Measurements from ENCODE around the gene LRRFIP2. TPM values are rescaled to one million over a fixed set of nuclear protein-coding genes. Genes with fewer than 3 reads are reported as not detected.

LRRFIP2 gene
- total and polyA plus RNA-seq, 2 donors from 2014 or later = 26.1 to 61.4 TPM

GRCh38 chr3:37217098-37217849 is 42.9 kb upstream of the LRRFIP2 start:
- no peaks in the 10 kb centered on the region for H3K4me1 ChIP-seq (ENCODE audit: control insufficient read depth in 2 of 3, insufficient read depth in 2 of 3, low read depth in 1 of 3, low read length in 3 of 3)
- no peak overlapping the region for H3K9ac ChIP-seq (ENCODE audit: low read length in 3 of 3)
- no peak for TF ChIP-seq CTCF (IDR thresholded peaks at IDR 0.05; ENCODE audit: borderline replicate concordance, extremely low read depth, insufficient read depth)
- no peaks in the 10 kb centered on the region for H3K27me3 ChIP-seq (ENCODE audit: control insufficient read depth, insufficient read depth, low read length)
- H3K4me3 ChIP-seq (ENCODE audit: low read length in 3 of 3) = no peak overlapping the region
- no peak for FAIRE-seq
- H3K36me3 ChIP-seq (ENCODE audit: control insufficient read depth in 2 of 3, insufficient read depth in 3 of 3, low read length in 3 of 3) = no peaks in the 10 kb centered on the region
- intact Hi-C loops (cut with DNase I) = no loop called here
- DNase-seq = no peak
- H3K27ac ChIP-seq (ENCODE audit: low read depth in 2 of 2, low read length in 2 of 2) = no peak overlapping the region
- H3K9me3 ChIP-seq (ENCODE audit: control insufficient read depth in 2 of 3, insufficient read depth in 1 of 3, low read length in 3 of 3) = no peaks in the 10 kb centered on the region

- H3K4me1 ChIP-seq (ENCODE audit: control insufficient read depth in 2 of 3, insufficient read depth in 2 of 3, low read depth in 1 of 3, low read length in 3 of 3) = no peaks in the 10 kb centered on the region
- DNase-seq = no peak
- H3K4me3 ChIP-seq (ENCODE audit: low read length in 3 of 3) = no peak overlapping the region
- no peaks in the 10 kb centered on the region for H3K36me3 ChIP-seq (ENCODE audit: control insufficient read depth in 2 of 3, insufficient read depth in 3 of 3, low read length in 3 of 3)
- no peak for TF ChIP-seq CTCF (IDR thresholded peaks at IDR 0.05; ENCODE audit: borderline replicate concordance, extremely low read depth, insufficient read depth)
- no peak for FAIRE-seq
- H3K27me3 ChIP-seq (ENCODE audit: control insufficient read depth, insufficient read depth, low read length) = no peaks in the 10 kb centered on the region
- no peaks in the 10 kb centered on the region for H3K9me3 ChIP-seq (ENCODE audit: control insufficient read depth in 2 of 3, insufficient read depth in 1 of 3, low read length in 3 of 3)
- H3K9ac ChIP-seq (ENCODE audit: low read length in 3 of 3) = no peak overlapping the region
- H3K27ac ChIP-seq (ENCODE audit: low read depth in 2 of 2, low read length in 2 of 2) = no peak overlapping the region
- intact Hi-C loops (cut with DNase I) = no loop called here
Observed at GRCh38 chr3:37216597-37217097, 42.3 kb upstream of the LRRFIP2 start.

- intact Hi-C loops (cut with DNase I) = no loop called here
Observed at GRCh38 chr3:37214076-37214475, 39.7 kb upstream of the LRRFIP2 start.

More at GRCh38 chr3:37214076-37214475, 39.7 kb upstream of the LRRFIP2 start:
- Histone ChIP-seq H3K36me3 (ENCODE audit: control insufficient read depth in 2 of 3, insufficient read depth in 3 of 3, low read length in 3 of 3) (no peaks in the 10 kb centered on the region), H3K9ac (ENCODE audit: low read length in 3 of 3) (no peak overlapping the region), H3K9me3 (ENCODE audit: control insufficient read depth in 2 of 3, insufficient read depth in 1 of 3, low read length in 3 of 3) (no peaks in the 10 kb centered on the region), H3K27ac (ENCODE audit: low read depth in 2 of 2, low read length in 2 of 2) (no peak overlapping the region), H3K4me1 (ENCODE audit: control insufficient read depth in 2 of 3, insufficient read depth in 2 of 3, low read depth in 1 of 3, low read length in 3 of 3) (no peaks in the 10 kb centered on the region), H3K4me3 (ENCODE audit: low read length in 3 of 3) (no peak overlapping the region), H3K27me3 (ENCODE audit: control insufficient read depth, insufficient read depth, low read length) (no peaks in the 10 kb centered on the region)
- TF ChIP-seq CTCF (IDR thresholded peaks at IDR 0.05; ENCODE audit: borderline replicate concordance, extremely low read depth, insufficient read depth) = no peak
- FAIRE-seq = no peak
- no peak for DNase-seq
